Neural progenitor cell (in vitro differentiated cells): ENCODE measurements around the gene SLC12A7. TPM values are rescaled to one million over a fixed set of nuclear protein-coding genes. Genes with fewer than 3 reads are reported as not detected.

Source experiments
- DNase-seq: peaks from one replicate; pipeline ENCODE4 v3.0.0-alpha.2; 2016; ENCODE audit warnings: low spot score
- H2AFZ ChIP-seq: fragments of 200-600 bp; sonication (generic); replicated peaks from 2 replicates; pipeline ENCODE4 v1.6.1; 2016; ENCODE audit warnings: antibody characterized with exemption
- H3F3A ChIP-seq: fragments of 200-600 bp; sonication (generic); 2 replicates; pipeline ENCODE4 v1.6.1; 2016; ENCODE audit warnings: antibody characterized with exemption, low read depth
- H3K27ac ChIP-seq: fragments of 200-600 bp; sonication (generic); 2 replicates; pipeline ENCODE4 v1.5.1; 2016; ENCODE audit warnings: mild to moderate bottlenecking
- H3K27me3 ChIP-seq: fragments of 200-600 bp; sonication (generic); 2 replicates; pipeline ENCODE4 v1.6.1; 2016; ENCODE audit warnings: mild to moderate bottlenecking, moderate library complexity
- H3K36me3 ChIP-seq: fragments of 200-600 bp; sonication (generic); 2 replicates; pipeline ENCODE4 v1.5.1; 2016
- H3K4me1 ChIP-seq: fragments of 200-600 bp; sonication (generic); 2 replicates; pipeline ENCODE4 v1.6.1; 2016; ENCODE audit warnings: mixed run types
- H3K4me2 ChIP-seq: fragments of 200-600 bp; sonication (generic); 2 replicates; pipeline ENCODE4 v1.6.1; 2016
- H3K4me3 ChIP-seq: fragments of 200-600 bp; sonication (generic); 2 replicates; pipeline ENCODE4 v1.5.1; 2016
- H3K79me2 ChIP-seq: fragments of 200-600 bp; sonication (generic); 2 replicates; pipeline ENCODE4 v1.6.1; 2016; ENCODE audit warnings: low read depth
- H3K9ac ChIP-seq: fragments of 200-600 bp; sonication (generic); 2 replicates; pipeline ENCODE4 v1.6.1; 2016
- H3K9me3 ChIP-seq: fragments of 200-600 bp; sonication (generic); 2 replicates; pipeline ENCODE4 v1.5.1; 2016; ENCODE audit warnings: low read depth
- H4K20me1 ChIP-seq: fragments of 200-600 bp; sonication (generic); 2 replicates; pipeline ENCODE4 v1.6.1; 2016; ENCODE audit warnings: low read depth
- H3K27ac Mint-ChIP-seq: 3 replicates; pipeline ENCODE4 v1.8.0; 2021; ENCODE audit warnings: mixed read lengths
- H3K27me3 Mint-ChIP-seq: 2 replicates; pipeline ENCODE4 v1.8.0; 2022; ENCODE audit warnings: low read depth, mild to moderate bottlenecking, inconsistent platforms, moderate library complexity, mixed read lengths; ENCODE audit not compliant: insufficient read depth
- H3K36me3 Mint-ChIP-seq: 3 replicates; pipeline ENCODE4 v1.8.0; 2021; ENCODE audit warnings: mixed read lengths
- H3K4me1 Mint-ChIP-seq: 3 replicates; pipeline ENCODE4 v1.8.0; 2021; ENCODE audit warnings: mixed read lengths
- H3K4me3 Mint-ChIP-seq: 3 replicates; pipeline ENCODE4 v1.8.0; 2021; ENCODE audit warnings: mild to moderate bottlenecking, moderate library complexity, mixed read lengths
- H3K9me3 Mint-ChIP-seq: 3 replicates; pipeline ENCODE4 v1.8.0; 2020; ENCODE audit warnings: mixed read lengths
- CTCF ChIP-seq: fragments of 200-600 bp; sonication (generic); IDR thresholded peaks from 2 replicates; pipeline ENCODE4 v1.5.1; 2017; ENCODE audit warnings: antibody characterized with exemption, mild to moderate bottlenecking
- EZH2 ChIP-seq: fragments of 200-600 bp; sonication (generic); IDR thresholded peaks from 2 replicates; pipeline ENCODE4 v1.6.1; 2017; ENCODE audit warnings: antibody characterized with exemption, mild to moderate bottlenecking, moderate library complexity
- EZH2phosphoT487 ChIP-seq: fragments of 200-600 bp; sonication (generic); IDR thresholded peaks from 2 replicates; pipeline ENCODE4 v1.6.1; 2017; ENCODE audit warnings: antibody characterized with exemption
- total RNA-seq: library from RNA; depleted of rRNA; stranded (reverse); fragments of >200 nt; gene quantifications from 2 replicates; pipeline ENCODE4 v1.2.3, GENCODE V29; 2015; ENCODE audit warnings: low replicate concordance

Gene SLC12A7
- total RNA-seq = 7.5 and 27.3 TPM in 2 replicates

- H3K4me1 Mint-ChIP-seq = peaks cover 21% of the 10 kb centered on the region
- peak within 1 kb of the TSS; percentile 79 for H2AFZ ChIP-seq
- H3K36me3 Mint-ChIP-seq = no peaks in the 10 kb centered on the region
- peaks cover 44% of the 10 kb centered on the region for H4K20me1 ChIP-seq
- DNase-seq = peak; percentile 77
- peak within 1 kb of the TSS; percentile 94 for H3K4me3 ChIP-seq
- peak within 1 kb of the TSS; percentile 80 for H3K4me2 ChIP-seq
- H3K27ac Mint-ChIP-seq = no peak within 1 kb of the TSS
- H3F3A ChIP-seq = no peaks in the 10 kb centered on the region
- peak within 1 kb of the TSS; percentile 73 for H3K9ac ChIP-seq
- H3K27ac ChIP-seq = no peak within 1 kb of the TSS
- TF ChIP-seq EZH2phosphoT487 = no peak
- TF ChIP-seq EZH2 = no peak
- no peak for TF ChIP-seq CTCF
- no peaks in the 10 kb centered on the region for H3K9me3 ChIP-seq
- H3K79me2 ChIP-seq = peaks cover 43% of the 10 kb centered on the region
- peaks cover 11% of the 10 kb centered on the region for H3K4me1 ChIP-seq
- H3K27me3 Mint-ChIP-seq = peaks cover 8% of the 10 kb centered on the region
- no peaks in the 10 kb centered on the region for H3K9me3 Mint-ChIP-seq
- peak within 1 kb of the TSS; percentile 88 for H3K4me3 Mint-ChIP-seq
- no peaks in the 10 kb centered on the region for H3K27me3 ChIP-seq
- H3K36me3 ChIP-seq = no peaks in the 10 kb centered on the region
Measured at GRCh38 chr5:1111727-1112289, at the start of gene SLC12A7. SLC12A7 (minus strand) TSS chr5:1112063; CDS start chr5:1111991, 72 bp downstream.

GRCh38 chr5:1161108-1161832 lies 49.4 kb upstream of the SLC12A7 start:
- Histone ChIP-seq H3K4me1 (peaks cover 3% of the 10 kb centered on the region), H3K4me2 (no peak overlapping the region), H2AFZ (no peak overlapping the region), H3K36me3 (no peaks in the 10 kb centered on the region), H3K9ac (no peak overlapping the region), H3K9me3 (no peaks in the 10 kb centered on the region), H3F3A (peaks cover 2% of the 10 kb centered on the region), H3K27ac (no peak overlapping the region), H3K79me2 (no peaks in the 10 kb centered on the region), H3K27me3 (peaks cover 29% of the 10 kb centered on the region), H4K20me1 (no peaks in the 10 kb centered on the region), H3K4me3 (no peak overlapping the region)
- peak overlapping the region; percentile 11 for H3K27ac Mint-ChIP-seq
- peaks cover 7% of the 10 kb centered on the region for H3K9me3 Mint-ChIP-seq
- DNase-seq = no peak
- no peak overlapping the region for H3K4me3 Mint-ChIP-seq
- H3K4me1 Mint-ChIP-seq = peaks cover 16% of the 10 kb centered on the region
- H3K27me3 Mint-ChIP-seq = peaks cover 29% of the 10 kb centered on the region
- peaks cover 5% of the 10 kb centered on the region for H3K36me3 Mint-ChIP-seq
- TF ChIP-seq EZH2phosphoT487 (no peak), CTCF (no peak), EZH2 (no peak)

GRCh38 chr5:1159774-1160406 lies 48.0 kb upstream of the SLC12A7 start:
- Histone ChIP-seq H3K9ac (no peak overlapping the region), H3F3A (peaks cover 2% of the 10 kb centered on the region), H3K4me2 (no peak overlapping the region), H2AFZ (no peak overlapping the region), H3K4me3 (no peak overlapping the region), H3K79me2 (no peaks in the 10 kb centered on the region), H3K27me3 (peaks cover 43% of the 10 kb centered on the region), H3K4me1 (peaks cover 3% of the 10 kb centered on the region), H3K36me3 (no peaks in the 10 kb centered on the region), H3K9me3 (no peaks in the 10 kb centered on the region), H3K27ac (no peak overlapping the region), H4K20me1 (no peaks in the 10 kb centered on the region)
- TF ChIP-seq EZH2 = no peak
- TF ChIP-seq EZH2phosphoT487 = no peak
- TF ChIP-seq CTCF = no peak
- no peak overlapping the region for H3K4me3 Mint-ChIP-seq
- DNase-seq = no peak
- peaks cover 29% of the 10 kb centered on the region for H3K27me3 Mint-ChIP-seq
- peaks cover 7% of the 10 kb centered on the region for H3K9me3 Mint-ChIP-seq
- H3K36me3 Mint-ChIP-seq = peaks cover 5% of the 10 kb centered on the region
- peaks cover 14% of the 10 kb centered on the region for H3K4me1 Mint-ChIP-seq
- H3K27ac Mint-ChIP-seq = no peak overlapping the region
